ENCODE data around the gene PDAP1. TPM values are rescaled to one million over a fixed set of nuclear protein-coding genes. Genes with fewer than 3 reads are reported as not detected.
"Not testable (repeated sequence)": the region's sequence is repeated elsewhere in the genome, so short reads cannot be mapped to it uniquely, and the experiment has no call there.

Gene PDAP1
- total and polyA plus RNA-seq, 4 donors, result 11.6 to 83.6 (median 31.5) TPM

GRCh38 chr7:99419323-99420021, 11.1 kb upstream of the PDAP1 start:
- Histone ChIP-seq H3K9me3 (ENCODE audit: control insufficient read depth in 4 of 4, low read length in 3 of 4) (no peaks in the 10 kb centered on the region), H3K4me1 (ENCODE audit: control insufficient read depth in 4 of 4, insufficient read depth in 4 of 4, low read length in 3 of 4) (peaks cover 0 to 32% (median 17%) of the 10 kb centered on the region in 4 donors), H3K36me3 (ENCODE audit: control insufficient read depth in 4 of 4, insufficient read depth in 3 of 4, low read depth in 1 of 4, low read length in 3 of 4) (peaks cover 16 to 59% (median 30%) of the 10 kb centered on the region in 4 donors), H3K27me3 (ENCODE audit: control insufficient read depth in 4 of 4, insufficient read depth in 4 of 4, low read length in 3 of 4) (no peaks in the 10 kb centered on the region), H3K27ac (ENCODE audit: low read depth in 1 of 2, low read length in 2 of 2) (peak overlapping the region; percentile 1 to 5), H3K9ac (ENCODE audit: low read depth in 1 of 2, low read length in 2 of 2) (no peak overlapping the region), H3K4me3 (ENCODE audit: low read depth in 1 of 3, low read length in 3 of 3) (no peak overlapping the region)
- DNase-seq (ENCODE audit: low spot score), result no peak
- WGBS, result 77% methylated on average over 29 of the region's 29 CpGs
- TF ChIP-seq RAD21 (IDR thresholded peaks at IDR 0.05), result no peak
- TF ChIP-seq SP1 (IDR thresholded peaks at IDR 0.05), result peak; percentile 70
- peak; percentile 68 to 76 for TF ChIP-seq HNF4A (conservative IDR thresholded peaks at IDR 0.05)

GRCh38 chr7:99418260-99418659, 9.9 kb upstream of the PDAP1 start:
- Histone ChIP-seq H3K36me3 (ENCODE audit: control insufficient read depth in 4 of 4, insufficient read depth in 3 of 4, low read depth in 1 of 4, low read length in 3 of 4) (peaks cover 16 to 50% (median 27%) of the 10 kb centered on the region in 4 donors), H3K27ac (ENCODE audit: low read depth in 1 of 2, low read length in 2 of 2) (peak overlapping the region; percentile 23 to 47), H3K4me3 (ENCODE audit: low read depth in 1 of 3, low read length in 3 of 3) (no peak overlapping the region), H3K4me1 (ENCODE audit: control insufficient read depth in 4 of 4, insufficient read depth in 4 of 4, low read length in 3 of 4) (peaks cover 0 to 32% (median 17%) of the 10 kb centered on the region in 4 donors), H3K9ac (ENCODE audit: low read depth in 1 of 2, low read length in 2 of 2) (no peak overlapping the region), H3K9me3 (ENCODE audit: control insufficient read depth in 4 of 4, low read length in 3 of 4) (no peaks in the 10 kb centered on the region), H3K27me3 (ENCODE audit: control insufficient read depth in 4 of 4, insufficient read depth in 4 of 4, low read length in 3 of 4) (no peaks in the 10 kb centered on the region)
- no peak for TF ChIP-seq YY1 (IDR thresholded peaks at IDR 0.05)
- no peak for TF ChIP-seq GABPA (IDR thresholded peaks at IDR 0.05 in 1 of 2, conservative IDR thresholded peaks at IDR 0.05 in 1 of 2)
- no peak for TF ChIP-seq EGR1 (IDR thresholded peaks at IDR 0.05; ENCODE audit: low read depth in 2 of 2)
- TF ChIP-seq REST (IDR thresholded peaks at IDR 0.05), result no peak
- no peak for TF ChIP-seq ATF3 (IDR thresholded peaks at IDR 0.05)
- no peak for TF ChIP-seq HNF4A (conservative IDR thresholded peaks at IDR 0.05)
- 95% methylated on average over 9 of the region's 9 CpGs for WGBS
- DNase-seq (ENCODE audit: low spot score), result no peak

GRCh38 chr7:99415513-99416127, 7.2 kb upstream of the PDAP1 start:
- peak overlapping the region; percentile 32 to 71 for H3K27ac ChIP-seq (ENCODE audit: low read depth in 1 of 2, low read length in 2 of 2)
- H3K27me3 ChIP-seq (ENCODE audit: control insufficient read depth in 4 of 4, insufficient read depth in 4 of 4, low read length in 3 of 4), result not testable (repeated sequence)

More at GRCh38 chr7:99415513-99416127, 7.2 kb upstream of the PDAP1 start:
- peaks cover 0 to 32% (median 17%) of the 10 kb centered on the region in 4 donors for H3K4me1 ChIP-seq (ENCODE audit: control insufficient read depth in 4 of 4, insufficient read depth in 4 of 4, low read length in 3 of 4)
- not testable (repeated sequence) for DNase-seq (ENCODE audit: low spot score); H3K9me3 ChIP-seq (ENCODE audit: control insufficient read depth in 4 of 4, low read length in 3 of 4); H3K9ac ChIP-seq (ENCODE audit: low read depth in 1 of 2, low read length in 2 of 2); H3K4me3 ChIP-seq (ENCODE audit: low read depth in 1 of 3, low read length in 3 of 3)
- H3K36me3 ChIP-seq (ENCODE audit: control insufficient read depth in 4 of 4, insufficient read depth in 3 of 4, low read depth in 1 of 4, low read length in 3 of 4), result peaks cover 19 to 56% (median 42%) of the 10 kb centered on the region in 4 donors
- 42% methylated on average over 17 of the region's 17 CpGs for WGBS
- TF ChIP-seq CTCF (IDR thresholded peaks at IDR 0.05; ENCODE audit: low read depth, low read length, missing input control) (peak; percentile 64), HNF4G (IDR thresholded peaks at IDR 0.05) (peak; percentile 68), HNF4A (conservative IDR thresholded peaks at IDR 0.05) (peak; percentile 67 to 71), RAD21 (IDR thresholded peaks at IDR 0.05) (peak; percentile 79 to 82)

Measured in liver (tissue), 9 donors.